ENCODE results near the gene TBCK. TPM values are rescaled to one million over a fixed set of nuclear protein-coding genes. Genes with fewer than 3 reads are reported as not detected.

The TBCK gene
- total RNA-seq, 2 donors from 2014 or later = 15.7 to 18.8 TPM

- no peaks in the 10 kb centered on the region for H3K27me3 ChIP-seq
- no peak overlapping the region for H3K27ac ChIP-seq
- no peak for DNase-seq (ENCODE audit: low spot score)
- peaks cover 7% of the 10 kb centered on the region for H3K36me3 ChIP-seq
- no peaks in the 10 kb centered on the region for H3K4me1 ChIP-seq
- TF ChIP-seq CTCF (IDR thresholded peaks at IDR 0.05) = no peak
- H3K4me3 ChIP-seq = no peak overlapping the region
- peaks cover 0 to 25% of the 10 kb centered on the region in 2 donors for H3K9me3 ChIP-seq
These were observed 236.4 kb downstream of the TBCK start for GRCh38 chr4:106079616-106080015.

GRCh38 chr4:106065018-106065417, 251.0 kb downstream of the TBCK start:
- Histone ChIP-seq H3K36me3 (no peaks in the 10 kb centered on the region), H3K4me3 (no peak overlapping the region), H3K27ac (no peak overlapping the region), H3K4me1 (no peaks in the 10 kb centered on the region), H3K27me3 (no peaks in the 10 kb centered on the region), H3K9me3 (no peaks in the 10 kb centered on the region)
- TF ChIP-seq CTCF (IDR thresholded peaks at IDR 0.05) = no peak
- no peak for DNase-seq (ENCODE audit: low spot score)

GRCh38 chr4:106063009-106063408, 253.0 kb downstream of the TBCK start:
- Histone ChIP-seq H3K4me3 (no peak overlapping the region), H3K27me3 (no peaks in the 10 kb centered on the region), H3K4me1 (no peaks in the 10 kb centered on the region), H3K27ac (no peak overlapping the region), H3K36me3 (no peaks in the 10 kb centered on the region), H3K9me3 (no peaks in the 10 kb centered on the region)
- TF ChIP-seq CTCF (IDR thresholded peaks at IDR 0.05) = no peak
- no peak for DNase-seq (ENCODE audit: low spot score)

- Histone ChIP-seq H3K27me3 (no peaks in the 10 kb centered on the region), H3K27ac (no peak overlapping the region)
- DNase-seq (ENCODE audit: low spot score) = no peak
These were observed 253.5 kb downstream of the TBCK start for GRCh38 chr4:106062452-106062875.

GRCh38 chr4:106058921-106059320, 257.1 kb downstream of the TBCK start:
- H3K27ac ChIP-seq = no peak overlapping the region

More at GRCh38 chr4:106062452-106062875, 253.5 kb downstream of the TBCK start:
- no peaks in the 10 kb centered on the region for H3K36me3 ChIP-seq
- TF ChIP-seq CTCF (IDR thresholded peaks at IDR 0.05) = no peak
- no peaks in the 10 kb centered on the region for H3K9me3 ChIP-seq
- no peak overlapping the region for H3K4me3 ChIP-seq
- no peaks in the 10 kb centered on the region for H3K4me1 ChIP-seq

More at GRCh38 chr4:106058921-106059320, 257.1 kb downstream of the TBCK start:
- DNase-seq (ENCODE audit: low spot score) = no peak
- no peak for TF ChIP-seq CTCF (IDR thresholded peaks at IDR 0.05)
- H3K4me1 ChIP-seq = no peaks in the 10 kb centered on the region
- H3K4me3 ChIP-seq = no peak overlapping the region
- H3K9me3 ChIP-seq = no peaks in the 10 kb centered on the region
- no peaks in the 10 kb centered on the region for H3K36me3 ChIP-seq
- H3K27me3 ChIP-seq = no peaks in the 10 kb centered on the region
